ENCODE results near the gene CA5A. TPM values are rescaled to one million over a fixed set of nuclear protein-coding genes. Genes with fewer than 3 reads are reported as not detected.

The CA5A gene
- total RNA-seq, 1 donor from 2014 or later = 0.72 TPM

DNA sequence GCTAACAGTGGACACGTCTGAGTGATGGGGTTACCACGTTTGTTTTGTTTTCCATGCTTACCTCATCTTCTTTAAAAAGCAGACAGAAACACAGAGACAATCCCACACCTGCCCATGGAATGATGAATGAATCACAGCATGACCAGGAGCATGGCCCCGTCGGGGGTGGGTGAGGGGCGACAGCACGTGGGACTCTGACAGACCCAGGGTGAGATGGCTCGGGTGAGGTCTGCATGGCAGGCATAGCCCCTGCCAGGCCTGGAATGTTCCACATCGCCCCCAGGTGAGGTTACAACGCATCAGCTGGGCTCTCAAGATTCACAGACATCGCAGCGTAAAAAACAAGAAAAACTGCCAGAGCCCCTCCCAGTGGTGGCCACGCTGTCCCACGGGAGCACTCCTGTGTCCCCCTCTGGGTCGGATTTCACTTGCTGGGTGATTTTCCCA, 85.2 kb downstream of the CA5A start:
- DNase-seq (ENCODE audit: low spot score) = no peak

DNA sequence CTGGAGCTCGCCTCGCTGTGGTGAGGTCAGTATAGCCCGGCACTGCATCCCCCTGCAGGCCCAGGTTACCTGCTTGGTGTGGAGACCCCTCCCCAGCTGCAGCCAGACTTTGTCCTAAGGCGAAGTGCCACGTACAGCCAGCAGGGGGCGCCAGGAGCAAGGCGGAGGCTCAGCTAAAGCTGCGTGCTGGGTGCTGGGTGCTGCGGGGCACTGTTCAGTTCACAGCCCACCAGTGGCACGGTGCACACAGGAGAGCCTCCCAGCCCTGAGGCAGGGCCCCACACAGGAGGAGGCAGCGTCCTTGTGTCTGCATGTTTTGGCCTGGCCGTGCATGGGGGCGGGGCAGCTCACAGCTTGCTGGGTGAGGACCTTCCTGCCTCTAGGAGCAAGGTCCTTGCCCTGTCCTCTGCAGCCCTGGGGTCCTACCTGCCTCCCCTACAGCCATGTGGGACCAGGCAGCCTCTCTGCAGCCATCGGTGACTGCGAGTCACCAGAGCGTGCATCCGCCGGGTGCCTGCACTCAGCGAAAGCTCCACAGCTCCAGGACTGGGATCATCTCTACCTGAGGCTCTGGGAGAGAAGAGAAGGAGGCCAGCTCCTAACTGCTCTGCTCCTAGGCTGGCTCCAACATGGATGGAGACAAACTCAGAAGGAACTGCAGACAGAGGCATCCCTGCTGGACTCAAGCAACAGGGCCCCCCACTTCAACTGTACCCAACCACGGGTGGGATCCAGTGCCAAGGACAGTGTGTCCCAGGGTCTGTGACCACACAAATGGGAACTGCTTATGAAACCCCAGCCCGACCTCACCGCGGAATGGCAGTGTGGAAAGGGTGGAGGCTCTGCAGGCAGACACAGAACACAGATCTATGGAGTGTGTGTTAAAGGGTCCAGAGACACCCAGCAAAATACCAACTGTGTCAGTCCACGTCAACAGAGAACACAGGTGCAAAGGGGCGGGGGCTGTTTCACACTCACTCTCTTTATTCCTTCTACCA, 86.0 kb downstream of the CA5A start:
- no peak for DNase-seq (ENCODE audit: low spot score)

DNA sequence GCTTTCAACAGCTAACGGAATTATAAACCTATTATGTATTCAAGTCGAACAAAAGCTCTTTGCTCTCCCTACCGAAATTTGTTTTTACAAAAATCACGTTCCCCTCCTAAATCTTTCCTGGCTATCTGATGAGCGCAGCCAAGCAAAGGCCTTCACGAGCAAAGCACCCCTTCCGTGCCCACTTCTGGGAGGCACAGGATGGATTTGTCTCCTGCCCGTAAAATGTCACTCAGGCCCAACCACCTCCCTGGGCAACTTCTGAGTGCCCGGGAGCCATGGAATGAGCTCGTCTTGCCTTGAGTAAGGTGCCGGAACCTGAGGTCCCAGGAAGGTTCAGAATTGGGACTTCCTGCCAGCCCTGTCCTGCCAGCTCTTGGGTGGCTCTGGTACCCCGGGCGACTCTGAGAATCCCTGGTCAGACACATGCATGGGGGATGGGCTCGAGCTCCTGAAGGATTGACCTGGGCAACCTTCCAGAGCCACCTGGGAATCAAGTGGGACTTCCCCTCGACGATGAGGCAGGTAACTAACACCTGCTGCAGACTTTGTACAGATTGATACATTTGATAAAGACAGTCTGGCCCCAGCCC, 86.8 kb downstream of the CA5A start:
- no peak for DNase-seq (ENCODE audit: low spot score)

DNA sequence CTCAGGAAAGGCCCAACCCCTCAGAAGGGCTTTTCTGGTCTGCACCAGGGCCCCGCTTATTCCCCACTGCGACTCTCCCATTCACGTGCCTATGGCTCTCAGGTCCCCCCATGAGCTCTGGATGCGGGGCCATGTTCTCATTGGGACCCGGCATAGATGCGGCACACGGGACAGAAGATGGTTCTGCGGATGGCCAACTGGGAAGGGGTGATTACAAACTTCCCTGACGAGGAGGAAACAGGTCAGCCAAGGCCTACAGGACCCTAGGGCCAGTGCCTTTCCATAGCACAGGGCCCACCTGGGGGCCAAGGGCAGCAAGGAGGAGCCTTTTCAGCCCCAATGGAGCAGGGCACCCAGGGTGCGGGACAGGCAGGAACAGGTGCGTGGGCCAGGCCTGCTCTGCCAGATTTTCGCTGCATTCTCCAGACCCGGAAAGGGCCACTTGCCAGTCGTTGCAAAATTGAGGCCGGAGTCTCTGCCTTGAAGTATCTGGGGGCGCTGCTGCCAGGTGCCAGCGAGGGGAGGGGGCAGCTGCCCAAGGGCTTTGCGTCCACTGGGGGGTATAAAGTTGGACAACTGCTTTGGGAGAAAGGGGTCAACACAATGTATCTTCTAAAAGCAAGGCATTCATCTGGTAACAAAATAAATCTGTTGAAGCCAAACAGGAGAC, 87.5 kb downstream of the CA5A start:
- no peak for DNase-seq (ENCODE audit: low spot score)

DNA sequence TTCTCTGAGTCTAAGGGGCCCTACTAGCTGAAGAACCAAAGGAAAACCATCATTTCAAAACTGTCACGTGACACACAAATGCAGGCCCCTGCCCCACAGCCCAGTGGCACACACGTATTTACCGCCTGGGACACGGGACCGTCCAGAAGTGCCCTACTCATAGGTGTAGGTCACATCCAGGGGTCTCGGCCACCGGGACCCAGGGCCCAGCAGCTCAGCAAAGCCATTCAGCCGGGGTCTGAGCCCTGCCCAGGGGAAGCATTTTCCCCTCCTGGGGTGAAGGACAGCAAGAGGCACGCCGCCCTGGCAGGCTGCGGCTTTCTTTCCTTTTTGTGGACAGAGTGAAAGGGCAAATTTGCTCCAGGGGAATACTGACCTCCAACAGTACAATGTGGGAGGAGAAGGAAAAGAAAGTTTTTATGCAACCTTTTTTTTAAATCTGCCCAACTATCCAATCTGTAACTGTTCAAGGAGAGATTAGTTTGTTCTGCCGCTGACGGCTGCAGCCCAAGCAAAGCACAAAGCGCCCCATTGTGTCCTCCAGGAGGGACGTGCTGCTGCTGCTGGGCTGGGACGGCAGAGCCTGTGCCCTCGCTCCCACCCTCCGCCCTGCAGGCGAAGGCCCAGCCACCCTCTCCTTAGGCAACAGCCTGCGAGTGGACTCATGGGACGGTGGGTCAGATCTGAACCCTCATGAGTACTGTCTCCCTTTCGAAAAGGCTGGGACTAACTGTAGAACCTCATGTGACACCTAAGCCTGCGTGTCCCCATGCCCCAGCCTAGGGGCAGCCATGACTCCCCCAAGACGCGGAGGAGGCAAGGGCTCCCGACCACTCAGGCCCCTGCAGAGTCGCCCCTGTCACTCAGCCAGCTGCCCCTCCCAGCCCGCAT, 88.3 kb downstream of the CA5A start:
- DNase-seq (ENCODE audit: low spot score) = no peak

DNA sequence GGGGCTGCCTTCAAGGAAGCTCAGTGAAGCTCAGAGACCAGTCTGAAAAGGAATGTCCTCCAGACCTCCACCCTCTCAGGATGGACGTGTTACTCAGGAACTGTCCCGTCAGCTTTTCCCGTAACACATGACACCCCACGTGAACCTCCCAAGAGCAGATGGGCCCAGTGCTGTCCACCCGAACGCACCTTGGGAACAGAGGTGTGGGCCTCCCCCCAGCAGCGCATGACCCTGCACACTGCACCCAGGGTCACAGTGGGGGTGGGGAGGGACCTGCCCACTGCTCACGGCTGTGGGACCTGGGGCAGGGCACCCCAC, 88.9 kb downstream of the CA5A start:
- DNase-seq (ENCODE audit: low spot score) = no peak

DNA sequence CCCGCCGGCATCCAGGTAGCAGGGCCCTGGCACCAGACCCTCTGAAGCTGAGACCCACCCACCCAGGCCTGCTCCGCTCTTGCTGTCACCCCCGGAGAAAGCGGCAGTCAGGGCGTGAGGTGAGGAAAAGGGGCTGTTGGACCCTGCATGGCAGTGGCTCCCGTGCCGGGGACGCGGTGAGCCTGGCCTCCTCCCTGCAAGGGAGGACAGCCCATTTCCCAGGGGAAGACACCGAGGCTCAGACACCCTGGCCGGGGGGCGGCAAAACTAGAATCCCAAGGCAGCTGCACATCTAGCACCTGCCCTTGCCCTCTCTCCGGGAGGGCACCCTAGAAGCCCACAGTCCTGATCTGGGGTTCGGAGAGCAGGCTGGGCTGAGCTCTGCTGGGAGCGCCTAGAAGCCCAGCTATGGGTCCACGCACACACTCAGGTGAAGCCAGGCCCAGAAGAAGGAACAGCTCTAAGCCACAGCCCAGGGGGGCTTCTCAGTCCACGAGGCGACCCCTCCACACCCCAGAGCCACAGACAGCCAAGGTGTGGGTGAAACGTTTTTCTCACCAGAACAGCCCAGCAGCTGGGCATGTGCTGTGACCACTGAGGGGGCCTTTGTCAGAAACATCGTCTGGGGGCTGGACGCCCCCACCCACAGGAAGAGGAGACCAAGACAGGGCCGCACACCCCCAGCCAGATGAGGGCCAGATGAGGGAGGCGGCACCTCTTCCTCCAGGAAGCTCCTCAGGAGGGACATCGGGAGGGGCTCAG, 89.4 kb downstream of the CA5A start:
- DNase-seq (ENCODE audit: low spot score) = no peak

DNA sequence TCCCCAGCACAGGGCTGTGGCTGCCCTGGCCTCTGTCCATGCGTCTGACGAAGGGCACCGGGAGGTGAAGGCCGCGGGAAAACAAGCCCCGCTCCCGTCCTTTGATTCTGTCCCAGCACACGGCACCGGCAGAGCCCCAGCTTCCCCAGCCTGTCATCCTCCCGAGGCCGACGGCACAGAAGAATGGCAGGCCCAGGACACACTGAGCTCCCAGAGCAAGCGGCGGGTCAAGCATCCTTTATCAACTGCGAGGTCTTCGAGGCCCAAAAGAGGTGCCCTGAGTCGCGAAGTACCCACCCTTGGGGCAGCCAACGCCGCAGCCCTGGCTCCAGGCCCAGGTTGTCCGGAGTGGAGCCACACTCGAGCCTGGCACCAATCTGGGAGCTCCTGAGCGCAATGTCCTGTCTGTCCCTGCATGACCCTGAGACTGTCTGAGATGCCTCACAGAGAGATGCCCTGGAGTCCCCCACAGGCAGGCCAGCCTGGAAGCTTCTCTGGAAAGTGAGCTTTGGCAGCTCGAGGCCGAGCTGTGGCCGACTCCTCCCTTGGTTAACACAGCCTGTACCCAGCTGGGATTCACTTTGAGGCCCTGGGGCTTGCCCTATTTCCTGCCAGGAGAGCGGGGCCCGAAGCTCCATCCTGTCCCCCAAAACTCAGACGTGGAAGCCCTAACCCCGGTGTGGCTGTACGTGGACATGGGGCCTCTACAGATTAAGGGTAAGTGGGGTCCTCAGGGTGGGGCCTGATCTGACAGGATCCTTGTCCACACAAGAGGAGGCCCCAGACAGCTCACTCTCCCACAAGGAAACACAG, 90.3 kb downstream of the CA5A start:
- DNase-seq (ENCODE audit: low spot score) = peak; percentile 38

DNA sequence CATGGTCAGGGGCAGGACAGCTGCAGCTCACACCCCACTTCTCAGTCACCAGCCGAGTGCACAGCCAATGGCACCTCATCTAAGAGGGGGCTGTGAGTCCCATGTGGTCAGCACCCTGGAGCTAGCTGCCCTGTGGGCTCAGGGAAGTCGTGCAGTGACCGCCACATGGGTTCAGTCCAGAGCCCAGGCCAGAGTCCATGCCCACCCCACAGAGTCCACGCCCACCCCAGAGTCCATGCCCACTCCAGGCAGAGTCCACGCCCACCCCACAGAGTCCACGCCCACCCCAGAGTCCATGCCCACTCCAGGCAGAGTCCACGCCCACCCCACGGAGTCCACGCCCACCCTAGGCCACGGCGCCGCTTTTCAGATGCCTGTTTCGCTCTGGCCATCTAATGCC, 91.1 kb downstream of the CA5A start:
- no peak for DNase-seq (ENCODE audit: low spot score)

DNA sequence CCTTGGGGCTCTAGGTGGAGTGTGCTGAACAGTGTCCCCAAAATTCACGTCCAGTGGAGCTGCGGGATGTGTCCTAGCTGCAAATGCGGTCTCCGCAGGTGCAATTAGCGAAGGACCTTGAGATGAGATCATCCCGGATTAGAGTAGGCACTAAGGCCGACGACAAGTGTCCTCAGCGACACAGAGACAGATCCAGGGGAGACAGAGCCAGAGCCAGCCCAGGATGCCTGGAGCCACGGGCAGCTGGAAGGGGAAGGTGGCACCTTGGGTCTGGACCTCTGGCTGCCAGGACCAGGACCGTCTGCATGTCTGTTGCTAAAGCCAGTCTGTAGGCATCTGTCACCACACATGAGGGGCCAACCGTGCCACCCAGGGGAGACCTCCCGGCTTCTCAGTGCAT, 91.5 kb downstream of the CA5A start:
- DNase-seq (ENCODE audit: low spot score) = no peak

DNA sequence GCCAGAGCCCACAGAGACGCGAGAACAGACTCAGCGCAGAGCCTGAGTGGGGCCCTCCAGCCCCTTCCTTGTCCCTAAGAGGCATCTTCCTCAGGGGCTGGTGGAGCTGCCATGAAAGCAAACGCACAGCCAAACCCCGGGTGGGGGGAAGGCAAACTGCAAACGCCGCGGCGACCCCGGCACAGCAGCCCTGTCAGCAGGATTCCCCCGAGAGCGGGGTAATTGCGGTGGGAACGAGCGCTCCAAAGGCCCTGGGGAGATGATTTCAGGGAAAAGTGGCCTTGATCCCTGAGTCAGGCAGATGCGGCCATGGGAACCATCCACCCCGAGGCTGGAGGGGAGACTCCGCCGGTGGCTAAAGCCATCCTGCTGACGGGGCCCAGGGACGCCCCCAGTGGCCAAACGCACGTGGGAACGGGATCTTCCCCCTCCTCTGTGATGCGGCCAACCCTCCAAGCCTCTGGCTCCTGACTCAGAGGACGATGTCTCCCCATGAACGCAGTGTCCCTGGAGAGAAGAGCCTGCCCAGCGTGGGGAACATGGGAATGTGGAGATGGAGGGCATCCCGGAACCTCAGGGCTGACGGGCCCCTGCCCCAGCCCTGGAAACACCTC, 92.1 kb downstream of the CA5A start:
- peak; percentile 31 for DNase-seq (ENCODE audit: low spot score)

DNA sequence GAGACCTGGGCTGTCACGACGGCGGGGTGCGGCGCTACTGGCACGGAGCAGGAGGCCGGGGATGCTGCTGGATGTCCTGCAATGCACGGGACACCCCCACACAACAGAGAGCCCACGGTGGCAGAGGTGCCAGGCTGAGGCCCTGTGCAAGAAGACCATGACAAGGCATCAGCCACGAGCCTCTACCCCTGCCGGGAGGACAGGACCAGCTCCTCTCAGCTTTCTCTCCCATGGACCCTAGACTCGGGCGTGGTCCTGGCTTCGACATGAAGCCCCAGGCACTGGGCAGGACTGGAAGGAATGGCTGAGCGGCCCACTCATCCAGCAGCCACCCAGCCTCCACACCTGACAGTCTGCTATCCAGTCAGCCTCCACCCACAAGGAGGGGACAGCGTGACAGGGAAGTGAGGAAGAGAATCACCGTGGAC, 92.6 kb downstream of the CA5A start:
- no peak for DNase-seq (ENCODE audit: low spot score)

DNA sequence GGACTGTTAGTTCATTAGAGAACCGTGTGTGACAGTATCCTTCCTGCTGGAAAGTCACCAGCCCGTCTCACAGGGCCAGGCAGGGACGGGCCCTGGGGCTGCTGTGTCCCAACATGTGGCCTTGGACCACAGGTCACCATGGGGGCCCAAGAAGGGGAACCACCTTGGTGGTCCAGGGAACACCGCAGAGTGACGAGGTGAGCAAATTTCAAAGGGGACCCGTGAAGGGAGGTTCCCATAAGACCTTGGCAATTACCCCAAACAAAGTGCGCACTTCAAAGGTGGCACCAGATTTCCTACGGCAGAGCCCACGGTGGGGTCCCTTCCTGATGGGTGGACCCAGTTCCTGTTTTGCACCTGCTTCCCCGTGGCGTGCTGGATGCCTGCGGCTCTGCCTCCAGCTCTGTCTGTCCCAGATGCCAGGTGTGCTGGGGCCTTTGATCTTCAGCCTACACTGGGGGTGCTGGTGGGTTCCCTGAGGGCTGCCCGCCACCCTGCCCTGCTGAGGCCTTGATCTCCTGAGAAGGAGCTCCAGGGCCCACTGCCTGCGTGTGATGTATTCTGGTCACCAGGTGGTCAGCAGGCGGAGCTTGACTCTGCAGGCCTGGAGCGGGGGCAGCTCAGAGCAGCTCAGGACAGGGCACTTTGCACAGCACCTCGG, 94.0 kb downstream of the CA5A start:
- no peak for DNase-seq (ENCODE audit: low spot score)

DNA sequence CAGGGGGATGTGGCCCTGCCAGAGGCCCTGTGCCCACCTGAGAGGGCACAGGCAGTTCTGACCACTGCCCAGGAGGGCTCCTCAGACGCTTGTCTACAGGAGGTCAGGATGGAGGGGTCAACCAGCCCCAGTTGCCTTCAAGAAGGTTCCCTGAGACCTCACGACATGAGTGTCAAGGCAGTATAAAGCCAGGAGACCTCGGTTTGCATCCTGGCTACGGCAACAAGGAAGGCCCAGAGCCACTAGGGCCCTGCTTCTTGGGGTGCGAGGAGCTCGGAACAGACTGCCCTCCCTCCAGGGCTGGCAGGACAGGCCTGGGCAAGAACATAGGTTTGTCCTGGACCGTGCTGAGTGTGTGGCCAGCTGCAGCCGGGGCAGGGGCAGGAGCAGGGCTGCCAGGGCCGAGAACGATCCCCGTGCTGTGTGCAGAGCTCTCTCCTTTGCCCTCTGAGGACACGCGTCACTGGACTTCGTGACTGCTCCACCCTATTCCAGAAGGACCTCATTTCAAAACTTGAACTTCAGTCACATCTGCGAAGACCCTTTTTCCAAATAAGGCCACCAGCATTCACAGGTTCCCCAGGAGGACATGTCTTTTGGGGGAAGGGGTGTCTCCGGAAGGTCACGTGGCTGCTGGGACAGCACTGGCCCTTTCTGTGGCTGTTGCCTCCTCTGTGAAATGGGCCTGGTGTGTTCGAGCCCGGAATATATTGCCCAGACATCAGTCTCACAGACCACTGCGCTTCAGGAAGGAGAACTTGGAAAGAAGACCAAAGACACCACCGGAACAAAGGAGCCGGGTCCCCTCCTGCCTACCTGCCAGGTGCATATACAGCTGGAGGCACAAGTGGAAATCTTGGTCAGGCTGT, 94.8 kb downstream of the CA5A start:
- no peak for DNase-seq (ENCODE audit: low spot score)

DNA sequence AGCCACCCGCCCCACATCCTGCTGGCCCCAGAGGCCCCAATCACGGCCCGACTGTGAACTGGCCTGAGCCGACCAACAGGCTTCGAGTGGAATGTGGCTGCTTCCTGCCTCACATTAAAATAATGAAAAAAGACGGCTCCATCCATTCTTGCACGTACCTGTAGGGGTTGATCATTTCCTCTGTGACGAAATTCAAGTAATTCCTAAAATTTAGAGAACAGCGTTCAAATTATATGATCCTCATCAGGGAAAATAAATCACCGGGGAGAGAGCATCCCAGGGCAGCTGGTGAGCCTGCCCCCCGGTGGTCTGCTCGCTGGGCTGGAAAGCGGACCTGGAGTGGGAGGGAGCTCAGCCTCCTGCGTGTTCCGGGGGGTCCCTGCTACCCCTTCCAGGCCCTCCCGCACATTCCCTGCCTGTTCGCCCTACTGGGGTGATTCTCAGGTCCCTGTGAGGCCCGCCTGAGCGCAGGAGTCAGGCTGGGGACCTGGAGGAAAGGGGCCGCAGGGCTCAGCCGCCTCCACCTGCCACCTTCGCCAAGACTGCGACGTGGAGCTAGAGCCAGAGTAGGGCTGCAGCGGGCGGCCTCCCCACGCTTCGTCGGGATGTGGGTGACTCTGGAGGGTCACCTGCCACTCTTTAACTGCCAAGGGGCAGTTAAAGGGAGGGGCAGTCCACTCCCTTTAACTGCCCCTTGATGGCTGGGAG, 95.9 kb downstream of the CA5A start:
- peak; percentile 42 for DNase-seq (ENCODE audit: low spot score)

DNA sequence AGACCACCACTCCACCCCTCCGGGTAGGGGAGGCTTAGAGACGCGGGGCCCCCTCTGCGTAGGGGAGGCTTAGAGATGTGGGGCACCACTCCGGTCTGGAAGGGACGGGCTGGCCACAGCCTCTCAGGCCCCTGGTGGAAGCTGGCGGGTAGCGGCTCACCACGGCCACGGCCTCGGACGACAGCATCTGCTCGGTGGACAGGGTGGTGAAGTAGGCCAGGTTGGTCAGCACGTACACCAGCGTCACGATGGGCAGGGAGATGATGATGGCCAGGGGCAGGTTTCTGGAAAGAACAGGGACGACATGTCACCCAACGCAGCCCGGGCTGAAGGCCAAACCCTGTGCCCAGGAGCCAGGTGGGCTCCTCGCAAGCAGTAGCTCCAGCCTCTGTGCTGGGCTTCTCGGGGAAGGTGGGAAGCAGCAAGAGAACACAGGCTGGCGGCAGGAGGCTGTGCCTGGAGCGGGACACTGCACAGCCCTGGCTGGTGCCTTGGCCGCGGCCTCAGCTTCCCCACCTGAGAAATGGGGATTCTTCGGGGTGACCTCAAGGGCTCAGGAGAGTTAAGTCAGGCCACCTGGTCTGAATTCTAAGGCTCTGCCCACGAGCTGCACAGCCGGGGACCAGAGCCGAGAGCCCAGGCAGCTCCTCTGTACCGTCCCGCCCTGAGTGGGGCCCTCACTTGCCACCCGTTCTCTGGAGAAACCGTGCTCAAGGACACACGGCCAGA, 96.6 kb downstream of the CA5A start:
- DNase-seq (ENCODE audit: low spot score) = no peak
